ENCODE data around the gene BCL2L15.

BCL2L15 gene

DNA sequence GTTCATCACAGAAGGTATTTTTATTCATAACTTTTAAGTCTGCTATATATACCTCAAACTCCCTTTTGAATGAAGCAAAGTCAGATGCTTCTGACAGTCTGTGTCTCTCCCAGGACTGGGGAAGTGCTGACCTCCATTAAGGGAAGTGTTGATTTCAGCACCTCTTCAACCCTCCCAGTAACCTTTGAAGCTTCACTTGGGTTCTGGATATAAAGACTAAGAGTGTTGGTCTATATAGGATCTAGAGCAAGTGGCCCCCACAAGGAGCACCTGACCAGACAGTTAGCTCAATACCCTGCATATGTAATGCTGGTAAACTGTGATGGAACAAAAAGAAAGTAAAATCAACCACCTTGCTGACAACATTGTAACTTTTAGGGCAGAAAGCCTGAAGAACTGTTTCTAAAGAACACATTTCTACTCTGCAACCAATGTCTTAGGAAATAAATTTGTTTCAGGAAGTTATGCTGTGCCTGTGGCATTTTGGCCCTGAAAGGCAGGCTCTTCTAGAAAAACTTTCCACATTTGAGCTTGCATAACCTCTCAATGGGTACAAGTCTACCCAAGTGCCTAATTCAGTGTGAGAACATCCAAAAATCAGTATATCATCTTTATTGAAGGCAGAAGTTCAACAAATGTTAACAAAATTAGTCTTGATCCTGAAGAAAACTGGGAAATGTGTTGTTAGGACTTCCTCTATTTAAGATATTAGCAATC is 15.0 kb downstream of the BCL2L15 start:
- Histone ChIP-seq H3K9me3 (ENCODE audit: control insufficient read depth, low read length) (no peaks in the 10 kb centered on the region), H3K27me3 (ENCODE audit: control insufficient read depth, insufficient read depth, low read length) (no peaks in the 10 kb centered on the region), H3K4me1 (no peaks in the 10 kb centered on the region), H3K4me2 (ENCODE audit: low read length) (no peak overlapping the region), H3K79me2 (no peaks in the 10 kb centered on the region), H3K27ac (no peak overlapping the region), H3K36me3 (ENCODE audit: control insufficient read depth, insufficient read depth, low read length) (no peaks in the 10 kb centered on the region), H3K4me3 (ENCODE audit: low read depth, low read length) (no peak overlapping the region), H2AFZ (no peak overlapping the region), H3K9ac (no peak overlapping the region)
- TF ChIP-seq, protein P1, sequence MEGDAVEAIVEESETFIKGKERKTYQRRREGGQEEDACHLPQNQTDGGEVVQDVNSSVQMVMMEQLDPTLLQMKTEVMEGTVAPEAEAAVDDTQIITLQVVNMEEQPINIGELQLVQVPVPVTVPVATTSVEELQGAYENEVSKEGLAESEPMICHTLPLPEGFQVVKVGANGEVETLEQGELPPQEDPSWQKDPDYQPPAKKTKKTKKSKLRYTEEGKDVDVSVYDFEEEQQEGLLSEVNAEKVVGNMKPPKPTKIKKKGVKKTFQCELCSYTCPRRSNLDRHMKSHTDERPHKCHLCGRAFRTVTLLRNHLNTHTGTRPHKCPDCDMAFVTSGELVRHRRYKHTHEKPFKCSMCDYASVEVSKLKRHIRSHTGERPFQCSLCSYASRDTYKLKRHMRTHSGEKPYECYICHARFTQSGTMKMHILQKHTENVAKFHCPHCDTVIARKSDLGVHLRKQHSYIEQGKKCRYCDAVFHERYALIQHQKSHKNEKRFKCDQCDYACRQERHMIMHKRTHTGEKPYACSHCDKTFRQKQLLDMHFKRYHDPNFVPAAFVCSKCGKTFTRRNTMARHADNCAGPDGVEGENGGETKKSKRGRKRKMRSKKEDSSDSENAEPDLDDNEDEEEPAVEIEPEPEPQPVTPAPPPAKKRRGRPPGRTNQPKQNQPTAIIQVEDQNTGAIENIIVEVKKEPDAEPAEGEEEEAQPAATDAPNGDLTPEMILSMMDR (IDR thresholded peaks at IDR 0.05) = no peak

DNA sequence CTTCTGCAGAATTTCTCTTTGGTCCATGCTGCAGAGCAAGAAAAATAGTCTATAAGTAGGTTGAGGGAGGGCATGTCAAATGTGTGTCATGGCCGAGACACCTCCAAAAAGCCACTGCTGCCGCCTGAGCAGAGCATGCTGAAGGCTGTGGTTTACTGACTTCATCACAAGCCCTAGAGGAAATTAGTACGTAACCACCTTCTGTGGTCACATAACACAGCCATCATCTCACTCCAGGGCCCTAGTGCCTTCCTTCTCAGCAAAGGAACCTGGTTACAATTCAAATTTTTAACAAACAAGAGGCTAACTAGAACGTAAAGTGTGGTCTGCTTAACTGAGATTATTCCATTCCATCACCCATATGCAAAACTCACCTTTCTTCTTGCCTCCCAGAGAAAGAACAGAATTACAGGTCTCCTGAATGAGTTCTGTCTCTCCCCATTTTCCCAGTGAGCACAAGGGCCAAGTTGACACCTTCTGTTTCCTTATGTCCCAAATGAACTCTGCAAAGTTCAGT is 15.7 kb downstream of the BCL2L15 start, which contains the start of gene PTPN22:
TSS of gene PTPN22 (minus strand) at position 116 of the 517 bp plus-strand sequence.
- TF ChIP-seq, protein P1 (IDR thresholded peaks at IDR 0.05) = no peak
- Histone ChIP-seq H2AFZ (no peak within 1 kb of the TSS), H3K4me3 (ENCODE audit: low read depth, low read length) (no peak within 1 kb of the TSS), H3K9me3 (ENCODE audit: control insufficient read depth, low read length) (no peaks in the 10 kb centered on the region), H3K9ac (no peak within 1 kb of the TSS), H3K4me2 (ENCODE audit: low read length) (no peak within 1 kb of the TSS), H3K27ac (no peak within 1 kb of the TSS), H3K4me1 (no peaks in the 10 kb centered on the region), H3K79me2 (no peaks in the 10 kb centered on the region), H3K27me3 (ENCODE audit: control insufficient read depth, insufficient read depth, low read length) (no peaks in the 10 kb centered on the region), H3K36me3 (ENCODE audit: control insufficient read depth, insufficient read depth, low read length) (no peaks in the 10 kb centered on the region)

DNA sequence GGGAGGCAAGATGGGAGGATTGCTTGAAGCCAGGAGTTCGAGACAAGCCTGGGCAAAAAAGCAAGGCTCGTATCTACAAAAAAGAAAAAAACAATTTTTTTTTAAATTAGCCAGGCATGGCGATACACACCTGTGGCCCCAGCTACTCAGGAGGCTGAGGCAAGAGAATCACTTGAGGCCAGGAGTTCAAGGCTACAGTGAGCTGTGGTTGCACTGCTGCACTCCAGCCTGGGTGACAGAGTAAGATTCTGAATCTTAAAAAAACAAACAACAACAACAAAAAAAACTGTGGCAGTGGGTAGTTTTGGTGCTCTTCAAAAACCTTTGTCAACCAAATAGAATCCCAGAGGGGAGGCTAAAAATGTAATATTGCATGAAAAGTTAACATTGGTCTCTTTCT is 16.6 kb downstream of the BCL2L15 start:
- Histone ChIP-seq H3K27ac (no peak overlapping the region), H3K27me3 (ENCODE audit: control insufficient read depth, insufficient read depth, low read length) (no peaks in the 10 kb centered on the region), H2AFZ (no peak overlapping the region), H3K36me3 (ENCODE audit: control insufficient read depth, insufficient read depth, low read length) (no peaks in the 10 kb centered on the region), H3K79me2 (no peaks in the 10 kb centered on the region), H3K4me2 (ENCODE audit: low read length) (no peak overlapping the region), H3K9me3 (ENCODE audit: control insufficient read depth, low read length) (no peaks in the 10 kb centered on the region), H3K4me1 (no peaks in the 10 kb centered on the region), H3K4me3 (ENCODE audit: low read depth, low read length) (no peak overlapping the region), H3K9ac (no peak overlapping the region)
- TF ChIP-seq, protein P1 (IDR thresholded peaks at IDR 0.05) = no peak

DNA sequence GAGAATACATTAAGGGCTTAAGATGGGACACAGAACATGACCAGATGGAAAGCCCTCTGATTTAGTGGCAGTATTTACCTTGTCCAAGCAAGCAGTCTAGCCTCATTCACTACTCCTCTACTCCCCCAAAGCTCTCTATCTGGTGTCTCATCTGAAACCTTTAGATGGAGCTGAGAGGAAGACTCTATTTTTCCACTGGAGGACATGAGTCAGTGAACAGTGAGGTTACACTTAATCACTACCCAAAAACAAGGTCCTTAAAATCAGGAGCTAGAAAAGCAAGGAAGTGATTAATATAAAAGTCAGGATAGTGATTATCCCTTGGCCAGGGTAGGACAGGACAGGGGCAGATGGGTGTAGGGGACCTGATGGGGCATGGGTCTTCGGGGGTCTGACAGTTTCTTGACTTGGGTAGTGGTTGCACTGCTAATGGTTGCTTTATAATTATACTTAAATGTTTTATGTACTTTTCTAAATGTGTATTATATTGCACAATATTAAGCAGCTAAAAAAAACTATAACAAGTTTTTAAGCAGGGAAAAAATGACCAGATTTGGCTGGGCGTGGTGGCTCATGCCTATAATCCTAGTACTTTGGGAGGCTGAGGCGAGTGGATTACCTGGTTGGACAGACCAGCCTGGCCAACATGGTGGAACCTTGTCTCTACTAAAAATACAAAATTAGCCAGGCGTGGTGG is 18.8 kb downstream of the BCL2L15 start:
- no peak overlapping the region for H2AFZ ChIP-seq
- no peak overlapping the region for H3K4me3 ChIP-seq (ENCODE audit: low read depth, low read length)
- H3K27me3 ChIP-seq (ENCODE audit: control insufficient read depth, insufficient read depth, low read length) = no peaks in the 10 kb centered on the region
- no peak overlapping the region for H3K4me2 ChIP-seq (ENCODE audit: low read length)
- H3K79me2 ChIP-seq = no peaks in the 10 kb centered on the region
- H3K36me3 ChIP-seq (ENCODE audit: control insufficient read depth, insufficient read depth, low read length) = no peaks in the 10 kb centered on the region
- H3K27ac ChIP-seq = no peak overlapping the region
- TF ChIP-seq, protein P1 (IDR thresholded peaks at IDR 0.05) = no peak
- H3K9me3 ChIP-seq (ENCODE audit: control insufficient read depth, low read length) = no peaks in the 10 kb centered on the region
- H3K4me1 ChIP-seq = no peaks in the 10 kb centered on the region
- no peak overlapping the region for H3K9ac ChIP-seq
